Endothelial cell of umbilical vein (primary cell): ENCODE data around the gene GRM7. TPM values are rescaled to one million over a fixed set of nuclear protein-coding genes. Genes with fewer than 3 reads are reported as not detected.

Source experiments
- BruUV-seq: library from RNA; stranded (reverse); fragments of 400-500 nt; replicated peaks from 2 replicates; lab custom pipeline; 2021; lab: Mats Ljungman, UMichigan
- CTCF ChIA-PET: fragments of 300-600, 350-600 bp; sonication (Branson Sonifier 250); formaldehyde crosslinking; loops from one replicate; lab custom pipeline; 2021; ENCODE audit warnings: antibody characterized with exemption, inconsistent platforms; lab: Charles Lee
- POLR2A ChIA-PET: fragments of 300-600, 350-600 bp; sonication (Branson Sonifier 250); formaldehyde crosslinking; loops from one replicate; lab custom pipeline; 2021; ENCODE audit warnings: antibody characterized with exemption, inconsistent platforms; lab: Charles Lee
- DNase-seq: peaks from one replicate; pipeline ENCODE4 v3.0.0-alpha.2; 2011; ENCODE audit warnings: low read depth, low spot score
- FAIRE-seq: peaks from 2 replicates; lab custom pipeline; 2011; peaks lifted over from hg19 to GRCh38; lab: Jason Lieb, UNC
- H2AFZ ChIP-seq: 2 replicates; pipeline ENCODE4 v1.6.0; 2012; ENCODE audit warnings: low read depth, low read length, control low read depth, inconsistent platforms
- H3K27ac ChIP-seq: 2 replicates; pipeline ENCODE4 v1.5.1; 2011; ENCODE audit warnings: low read depth, mild to moderate bottlenecking, control low read depth, low read length, moderate library complexity; ENCODE audit not compliant: insufficient read depth
- H3K27me3 ChIP-seq, 2 experiments: 2 replicates each; pipeline versions ENCODE4 v1.6.0 to v1.6.1; 2011; ENCODE audit warnings: low read length in 2 of 2, mixed read lengths in 1 of 2; ENCODE audit not compliant: control insufficient read depth in 2 of 2, insufficient read depth in 2 of 2
- H3K36me3 ChIP-seq, 2 experiments: 2 replicates in 1 of 2; 3 replicates in 1 of 2; pipeline ENCODE4 v1.5.1; 2011; ENCODE audit warnings: low read length in 2 of 2, mild to moderate bottlenecking in 1 of 2, moderate library complexity in 1 of 2; ENCODE audit not compliant: control insufficient read depth in 2 of 2, insufficient read depth in 2 of 2; ENCODE audit errors: extremely low read depth in 1 of 2
- H3K4me1 ChIP-seq: 3 replicates; pipeline ENCODE4 v1.5.1; 2011; ENCODE audit warnings: mild to moderate bottlenecking, low read length; ENCODE audit not compliant: control insufficient read depth, insufficient read depth; ENCODE audit errors: extremely low read depth
- H3K4me2 ChIP-seq: 2 replicates; pipeline ENCODE4 v1.6.1; 2011; ENCODE audit warnings: low read length, control low read depth, mixed read lengths; ENCODE audit not compliant: insufficient read depth
- H3K4me3 ChIP-seq, 3 experiments: fragments of 200-600 bp in 1 of 3; sonication (generic), shearing (Covaris generic) in 1 of 3; replicated peaks in 1 of 3; 2 replicates each; pipeline ENCODE4 v1.5.1; 2011 to 2016; ENCODE audit warnings: control low read depth in 3 of 3, low read length in 3 of 3, mild to moderate bottlenecking in 2 of 3, inconsistent platforms in 1 of 3, low read depth in 1 of 3, moderate library complexity in 1 of 3; ENCODE audit not compliant: insufficient read depth in 1 of 3
- H3K79me2 ChIP-seq: 2 replicates; pipeline ENCODE4 v1.6.0; 2012; ENCODE audit warnings: low read length, inconsistent platforms; ENCODE audit not compliant: control insufficient read depth, insufficient read depth
- H3K9ac ChIP-seq: replicated peaks from 2 replicates; pipeline ENCODE3; 2011; ENCODE audit warnings: low read length, control low read depth; ENCODE audit not compliant: insufficient read depth; ENCODE audit errors: extremely low read depth
- H3K9me1 ChIP-seq: replicated peaks from 3 replicates; pipeline ENCODE4 v1.6.0; 2011; ENCODE audit warnings: mild to moderate bottlenecking, low read length; ENCODE audit not compliant: control insufficient read depth, insufficient read depth; ENCODE audit errors: extremely low read depth
- H3K9me3 ChIP-seq: replicated peaks from 2 replicates; pipeline ENCODE4 v1.5.1; 2012; ENCODE audit warnings: low read length, inconsistent platforms; ENCODE audit not compliant: control insufficient read depth, insufficient read depth
- H4K20me1 ChIP-seq: replicated peaks from 2 replicates; pipeline ENCODE3; 2011; ENCODE audit warnings: mild to moderate bottlenecking, low read length; ENCODE audit not compliant: control insufficient read depth, insufficient read depth; ENCODE audit errors: extremely low read depth
- CTCF ChIP-seq, 2 donors: IDR thresholded peaks; 1 replicate in 1 of 2; 2 replicates in 1 of 2; pipeline ENCODE4 v1.5.1; 2011; ENCODE audit warnings: low read length in 2 of 2, mild to moderate bottlenecking in 2 of 2, moderate library complexity in 2 of 2, control low read depth in 1 of 2, inconsistent platforms in 1 of 2, low read depth in 1 of 2; ENCODE audit not compliant: insufficient read depth in 1 of 2; ENCODE audit errors: extremely low read depth in 1 of 2
- EZH2 ChIP-seq: IDR thresholded peaks from 2 replicates; pipeline ENCODE4 v1.6.1; 2012; ENCODE audit warnings: borderline replicate concordance, low read depth, mild to moderate bottlenecking, moderate library complexity, low read length, inconsistent platforms; ENCODE audit not compliant: severe bottlenecking
- FOS ChIP-seq: IDR thresholded peaks from 2 replicates; pipeline ENCODE4 v1.6.1; 2011; ENCODE audit warnings: mild to moderate bottlenecking, low read length, moderate library complexity, borderline replicate concordance; ENCODE audit not compliant: insufficient read depth
- GATA2 ChIP-seq: IDR thresholded peaks from 2 replicates; pipeline ENCODE4 v1.7.0; 2011; ENCODE audit warnings: low read depth, mild to moderate bottlenecking, moderate library complexity, mixed read lengths, low read length; ENCODE audit not compliant: insufficient read length, insufficient read depth
- JUN ChIP-seq: IDR thresholded peaks from 2 replicates; pipeline ENCODE4 v1.6.1; 2011; ENCODE audit warnings: borderline replicate concordance, low read depth; ENCODE audit not compliant: insufficient read length, insufficient read depth
- MAX ChIP-seq: IDR thresholded peaks from 2 replicates; pipeline ENCODE4 v1.6.1; 2011; ENCODE audit not compliant: insufficient read depth, insufficient read length
- MYC ChIP-seq: IDR thresholded peaks from one replicate; pipeline ENCODE4 v1.6.1; 2011; ENCODE audit warnings: mild to moderate bottlenecking, low read depth, low read length
- POLR2A ChIP-seq: IDR thresholded peaks from 2 replicates; pipeline ENCODE4 v1.6.1; 2012; ENCODE audit warnings: low read depth, mild to moderate bottlenecking, control low read depth, low read length
- POLR2AphosphoS5 ChIP-seq: IDR thresholded peaks from 2 replicates; pipeline ENCODE4 v1.6.1; 2012; ENCODE audit warnings: low read depth, mild to moderate bottlenecking, control low read depth, low read length, moderate library complexity; ENCODE audit not compliant: insufficient read depth
- dilution Hi-C: fragments of 300-500 bp; cut with MboI; formaldehyde crosslinking; loops from one replicate; pipeline ENCODE4 v1.15.0; 2019; ENCODE audit warnings: low sequenced_read_pairs; ENCODE audit not compliant: extremely low pct_ligation_motif_present
- intact Hi-C: fragments of 100-400 bp; cut with micrococcal nuclease; formaldehyde crosslinking; loops from one replicate; pipeline ENCODE4 v1.10.0; 2022
- polyA plus RNA-seq, 4 experiments: library from polyadenylated mRNA; depleted of rRNA in 3 of 4; stranded (reverse) in 3 of 4; unstranded in 1 of 4; fragments of >200 nt; gene quantifications; 2 replicates each; pipeline versions ENCODE4 v1.2.1 to v1.2.3, GENCODE V29; 2011 to 2012; ENCODE audit warnings: missing spikeins in 1 of 4
- total RNA-seq: library from RNA; stranded (reverse); gene quantifications from 2 replicates; pipeline ENCODE4 v1.2.3, GENCODE V29; 2021

The GRM7 gene
- total and polyA plus RNA-seq, 2 donors (not counting 3 experiments of a cell fraction or from before 2014, with no cell fraction given) = 0.12 TPM; not detected in 1

DNA sequence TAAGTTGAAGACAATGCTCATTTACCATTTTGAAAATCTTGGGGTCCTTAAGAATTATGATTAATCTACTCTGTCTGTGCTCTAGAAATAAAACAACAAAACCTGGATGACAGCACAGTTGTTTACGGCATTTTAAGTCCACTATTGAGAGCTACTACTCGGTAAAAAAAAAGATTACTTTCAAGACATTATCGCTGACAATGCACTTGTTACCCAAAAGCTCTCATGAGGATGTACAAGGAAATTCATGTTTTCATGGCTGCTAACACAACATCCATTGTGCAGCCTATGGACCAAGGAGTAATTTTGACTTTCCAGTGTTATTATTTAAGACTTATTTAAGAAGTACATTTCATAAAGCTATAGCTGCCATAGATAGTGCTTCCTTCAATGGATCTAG is 221.3 kb downstream of the GRM7 start:
- ChIA-PET CTCF (no interaction called here), POLR2A (no interaction called here)
- TF ChIP-seq JUN (no peak), POLR2A (no peak), EZH2 (no peak), POLR2AphosphoS5 (no peak), GATA2 (no peak), FOS (no peak), MAX (no peak), MYC (no peak), CTCF (IDR thresholded peaks at IDR 0.05; ENCODE audit: extremely low read depth in 1 of 2, insufficient read depth in 1 of 2, low read depth in 1 of 2, low read length in 2 of 2) (no peak)
- DNase-seq (no peak), FAIRE-seq (no peak)
- no peaks in the 10 kb centered on the region for H3K27me3 ChIP-seq
- no peaks in the 10 kb centered on the region for H3K4me1 ChIP-seq
- no peaks in the 10 kb centered on the region for H3K79me2 ChIP-seq
- intact Hi-C loops (no loop called here), dilution Hi-C loops (no loop called here)
- H3K27ac ChIP-seq = no peak overlapping the region
- H3K9me1 ChIP-seq = no peaks in the 10 kb centered on the region
- no peak overlapping the region for H3K4me3 ChIP-seq
- H4K20me1 ChIP-seq = no peaks in the 10 kb centered on the region
- no peaks in the 10 kb centered on the region for H3K9me3 ChIP-seq
- no peaks in the 10 kb centered on the region for H3K36me3 ChIP-seq
- no peak overlapping the region for H2AFZ ChIP-seq
- no peak overlapping the region for H3K4me2 ChIP-seq
- H3K9ac ChIP-seq = no peak overlapping the region
- BruUV-seq = no TSS peak
